HG02884 (cell line): ENCODE data around the gene PCDHGC5.
A peak's percentile ranks its signal among the peaks of the same experiment; 100 is the strongest.

Source experiments
- ATAC-seq: cut with Tn5 transposase; IDR thresholded peaks from one replicate; pipeline ENCODE4 v1.9.1; 2021; ENCODE audit warnings: mild to moderate bottlenecking, moderate library complexity; ENCODE audit not compliant: unreplicated experiment

Gene PCDHGC5

DNA sequence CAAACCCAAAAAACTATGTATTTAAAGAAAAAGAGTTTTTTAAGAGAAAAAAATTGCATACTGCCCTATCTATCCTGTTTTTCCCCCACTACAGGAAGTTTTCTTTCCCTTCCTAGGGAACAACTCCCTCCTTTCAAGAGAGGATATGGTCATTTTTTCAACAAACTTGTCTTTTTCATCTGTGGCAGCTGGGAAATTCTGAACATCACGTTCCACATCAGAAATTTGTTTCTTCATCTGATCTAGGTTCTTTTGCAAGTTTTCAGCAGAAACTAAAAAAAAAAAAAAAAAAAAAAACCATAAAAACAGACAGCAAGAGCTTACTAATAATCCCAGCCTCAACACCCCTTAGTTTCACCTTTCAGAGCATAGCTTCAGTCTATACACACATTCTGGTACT, 38.5 kb downstream of the PCDHGC5 start:
- ATAC-seq = no peak

- no peak for ATAC-seq
Observed at GRCh38 chr5:141528291-141528984, 39.6 kb downstream of the PCDHGC5 start.

- peak; percentile 59 for ATAC-seq
Observed at GRCh38 chr5:141529002-141529401, 40.1 kb downstream of the PCDHGC5 start.

- ATAC-seq = peak; percentile 45
Observed at GRCh38 chr5:141529873-141530272, 41.0 kb downstream of the PCDHGC5 start.

DNA sequence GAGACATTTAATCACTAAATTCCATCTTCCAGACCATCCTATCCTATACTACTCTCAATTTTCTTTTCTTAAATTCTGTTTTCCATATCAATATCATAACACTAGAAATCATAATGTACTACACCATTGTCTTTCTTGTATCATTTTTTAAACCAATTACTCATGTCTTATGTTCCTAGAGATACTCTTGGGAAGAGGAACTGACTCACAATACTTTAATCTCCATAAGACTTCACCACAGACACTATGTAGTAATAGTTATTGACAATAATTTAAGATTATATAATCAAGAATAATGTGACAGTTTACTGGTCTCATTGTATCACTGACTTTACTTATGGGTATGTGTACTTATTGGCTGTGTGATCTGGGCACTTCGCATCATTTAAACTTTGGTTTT, 43.8 kb downstream of the PCDHGC5 start:
- ATAC-seq = no peak

GRCh38 chr5:141533897-141534296, 45.0 kb downstream of the PCDHGC5 start:
- ATAC-seq = no peak

GRCh38 chr5:141534492-141535213, 45.8 kb downstream of the PCDHGC5 start:
- no peak for ATAC-seq
